K562 (cell line): Measurements from ENCODE around the gene ANP32B. TPM values are rescaled to one million over a fixed set of nuclear protein-coding genes. Genes with fewer than 3 reads are reported as not detected.

Experiments used
- DACH1 ChIP-seq: fragments of 450-650 bp; IDR thresholded peaks from 2 replicates; pipeline ENCODE4 v1.6.1; 2018; ENCODE audit not compliant: partially characterized antibody
- E2F8 ChIP-seq: fragments of 450-650 bp; IDR thresholded peaks from 2 replicates; pipeline ENCODE4 v1.7.1; 2018; ENCODE audit warnings: mild to moderate bottlenecking, low read depth; ENCODE audit not compliant: partially characterized antibody
- POLR2B ChIP-seq: fragments of 450-650 bp; IDR thresholded peaks from 2 replicates; pipeline ENCODE4 v1.6.1; 2018; ENCODE audit warnings: low read depth; ENCODE audit not compliant: partially characterized antibody
- POLR2H ChIP-seq: IDR thresholded peaks from 2 replicates; pipeline ENCODE4 v1.6.1; 2016; ENCODE audit warnings: missing genetic modification characterization, low read depth, mild to moderate bottlenecking, control low read depth, missing compliant biosample characterization, moderate library complexity
- RBFOX2 ChIP-seq: fragments of 200-400 bp; formaldehyde crosslinking; IDR thresholded peaks from 2 replicates; pipeline ENCODE4 v1.6.1; 2017; ENCODE audit warnings: low read depth, mild to moderate bottlenecking, low read length, moderate library complexity
- RBM15 ChIP-seq: fragments of 200-400 bp; formaldehyde crosslinking; IDR thresholded peaks from 2 replicates; pipeline ENCODE4 v1.6.1; 2018; ENCODE audit warnings: mild to moderate bottlenecking, low read length, moderate library complexity; ENCODE audit not compliant: insufficient read depth
- RCOR1 ChIP-seq, 2 experiments: IDR thresholded peaks; 2 replicates each; pipeline ENCODE4 v1.6.1; 2012; ENCODE audit warnings: low read depth in 2 of 2, low read length in 2 of 2, borderline replicate concordance in 1 of 2, improper control_type of control experiment in 1 of 2
- TAF1 ChIP-seq: IDR thresholded peaks from 2 replicates; pipeline ENCODE4 v1.6.1; 2011; ENCODE audit warnings: mild to moderate bottlenecking, low read length, moderate library complexity; ENCODE audit not compliant: insufficient read depth, control insufficient read depth, severe bottlenecking; ENCODE audit errors: extremely low read depth
- TAF9B ChIP-seq: fragments of 450-650 bp; IDR thresholded peaks from 2 replicates; pipeline ENCODE4 v1.6.1; 2018; ENCODE audit warnings: mild to moderate bottlenecking; ENCODE audit not compliant: partially characterized antibody
- ZEB2 ChIP-seq: fragments of 450-650 bp; IDR thresholded peaks from 2 replicates; pipeline ENCODE4 v1.6.1; 2016
- ZNF592 ChIP-seq: fragments of 450-650 bp; IDR thresholded peaks from 2 replicates; pipeline ENCODE4 v1.6.1; 2017; ENCODE audit warnings: antibody characterized with exemption, mild to moderate bottlenecking
- ZNF717 ChIP-seq: fragments of 250-450 bp; sonication (Bioruptor Pico); IDR thresholded peaks from 2 replicates; pipeline ENCODE4 v1.5.0; 2021
- polyA plus RNA-seq, 8 experiments: library from polyadenylated mRNA; depleted of rRNA in 4 of 8; stranded (reverse) in 5 of 8; unstranded in 3 of 8; fragments of >200 nt; fragmentation: Nextera tagmentation in 2 of 8; fragmentation: Illumina TruSeq in 1 of 8; extraction: Ambion mirVana in 2 of 8; extraction: Trizol in 1 of 8; gene quantifications; 2 replicates each; pipeline versions ENCODE4 v1.2.1 to v1.2.3, GENCODE V29; 2011 to 2014; ENCODE audit warnings: inconsistent platforms in 1 of 8, missing spikeins in 1 of 8
- total RNA-seq, 7 experiments: library from RNA; depleted of rRNA in 6 of 7; stranded (reverse); fragments of >200 nt in 6 of 7; fragmentation: Illumina TruSeq in 2 of 7; extraction: Trizol in 2 of 7; gene quantifications; 2 replicates each; pipeline versions ENCODE4 v1.2.1 to v1.2.3, GENCODE V29; 2011 to 2021; ENCODE audit warnings: low replicate concordance in 1 of 7
- TF ChIP-seq, protein P1 (sequence below): fragments of 150-350 bp; conservative IDR thresholded peaks from 2 replicates; pipeline ENCODE4 v1.6.1; 2014; ENCODE audit warnings: low read length
- TF ChIP-seq, protein P2 (sequence below): fragments of 250-450 bp; sonication (Bioruptor Pico); IDR thresholded peaks from 2 replicates; pipeline ENCODE4 v1.4.0; 2020; ENCODE audit warnings: mild to moderate bottlenecking, moderate library complexity
- TF ChIP-seq, protein P3 (sequence below): fragments of 450-650 bp; IDR thresholded peaks from 2 replicates; pipeline ENCODE4 v1.6.1; 2014; ENCODE audit warnings: low read depth, mild to moderate bottlenecking, moderate library complexity, borderline replicate concordance

The ANP32B gene
- total and polyA plus RNA-seq, 9 of the 15 experiments (the other 6 are each of a cell fraction or from before 2014, with no cell fraction given), result 68.9 to 815 (median 141) TPM

- TF ChIP-seq ZNF592 (peak; percentile 27; the same call in 1 of the 2 replicates), TAF9B (peak; percentile 26), TAF1 (peak; percentile 34), ZNF717 (no peak), RCOR1 (IDR thresholded peaks at IDR 0.05; ENCODE audit: borderline replicate concordance in 1 of 2, low read depth in 2 of 2, low read length in 2 of 2) (peak in 1 of 2 experiments; percentile 37; a peak in 1 of 4 replicates), E2F8 (peak; percentile 37), RBM15 (no peak), DACH1 (no peak), POLR2B (peak; percentile 78), POLR2H (tag) (peak; percentile 85), ZEB2 (no peak), RBFOX2 (peak; percentile 58)
- TF ChIP-seq, protein P1, sequence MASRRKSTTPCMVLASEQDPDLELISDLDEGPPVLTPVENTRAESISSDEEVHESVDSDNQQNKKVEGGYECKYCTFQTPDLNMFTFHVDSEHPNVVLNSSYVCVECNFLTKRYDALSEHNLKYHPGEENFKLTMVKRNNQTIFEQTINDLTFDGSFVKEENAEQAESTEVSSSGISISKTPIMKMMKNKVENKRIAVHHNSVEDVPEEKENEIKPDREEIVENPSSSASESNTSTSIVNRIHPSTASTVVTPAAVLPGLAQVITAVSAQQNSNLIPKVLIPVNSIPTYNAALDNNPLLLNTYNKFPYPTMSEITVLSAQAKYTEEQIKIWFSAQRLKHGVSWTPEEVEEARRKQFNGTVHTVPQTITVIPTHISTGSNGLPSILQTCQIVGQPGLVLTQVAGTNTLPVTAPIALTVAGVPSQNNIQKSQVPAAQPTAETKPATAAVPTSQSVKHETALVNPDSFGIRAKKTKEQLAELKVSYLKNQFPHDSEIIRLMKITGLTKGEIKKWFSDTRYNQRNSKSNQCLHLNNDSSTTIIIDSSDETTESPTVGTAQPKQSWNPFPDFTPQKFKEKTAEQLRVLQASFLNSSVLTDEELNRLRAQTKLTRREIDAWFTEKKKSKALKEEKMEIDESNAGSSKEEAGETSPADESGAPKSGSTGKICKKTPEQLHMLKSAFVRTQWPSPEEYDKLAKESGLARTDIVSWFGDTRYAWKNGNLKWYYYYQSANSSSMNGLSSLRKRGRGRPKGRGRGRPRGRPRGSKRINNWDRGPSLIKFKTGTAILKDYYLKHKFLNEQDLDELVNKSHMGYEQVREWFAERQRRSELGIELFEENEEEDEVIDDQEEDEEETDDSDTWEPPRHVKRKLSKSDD, result no peak
- TF ChIP-seq, protein P2, sequence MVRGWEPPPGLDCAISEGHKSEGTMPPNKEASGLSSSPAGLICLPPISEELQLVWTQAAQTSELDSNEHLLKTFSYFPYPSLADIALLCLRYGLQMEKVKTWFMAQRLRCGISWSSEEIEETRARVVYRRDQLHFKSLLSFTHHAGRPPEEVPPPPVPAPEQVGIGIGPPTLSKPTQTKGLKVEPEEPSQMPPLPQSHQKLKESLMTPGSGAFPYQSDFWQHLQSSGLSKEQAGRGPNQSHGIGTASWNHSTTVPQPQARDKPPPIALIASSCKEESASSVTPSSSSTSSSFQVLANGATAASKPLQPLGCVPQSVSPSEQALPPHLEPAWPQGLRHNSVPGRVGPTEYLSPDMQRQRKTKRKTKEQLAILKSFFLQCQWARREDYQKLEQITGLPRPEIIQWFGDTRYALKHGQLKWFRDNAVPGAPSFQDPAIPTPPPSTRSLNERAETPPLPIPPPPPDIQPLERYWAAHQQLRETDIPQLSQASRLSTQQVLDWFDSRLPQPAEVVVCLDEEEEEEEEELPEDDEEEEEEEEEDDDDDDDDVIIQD (CRISPR knock-in tag), result no peak
- TF ChIP-seq, protein P3, sequence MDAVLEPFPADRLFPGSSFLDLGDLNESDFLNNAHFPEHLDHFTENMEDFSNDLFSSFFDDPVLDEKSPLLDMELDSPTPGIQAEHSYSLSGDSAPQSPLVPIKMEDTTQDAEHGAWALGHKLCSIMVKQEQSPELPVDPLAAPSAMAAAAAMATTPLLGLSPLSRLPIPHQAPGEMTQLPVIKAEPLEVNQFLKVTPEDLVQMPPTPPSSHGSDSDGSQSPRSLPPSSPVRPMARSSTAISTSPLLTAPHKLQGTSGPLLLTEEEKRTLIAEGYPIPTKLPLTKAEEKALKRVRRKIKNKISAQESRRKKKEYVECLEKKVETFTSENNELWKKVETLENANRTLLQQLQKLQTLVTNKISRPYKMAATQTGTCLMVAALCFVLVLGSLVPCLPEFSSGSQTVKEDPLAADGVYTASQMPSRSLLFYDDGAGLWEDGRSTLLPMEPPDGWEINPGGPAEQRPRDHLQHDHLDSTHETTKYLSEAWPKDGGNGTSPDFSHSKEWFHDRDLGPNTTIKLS, result no peak
Observed at GRCh38 chr9:98047002-98047401, 63.9 kb downstream of the ANP32B start (continued).
